Ramos (cell line): ENCODE measurements around the gene SLC25A46.
"Not testable (repeated sequence)": the region's sequence is repeated elsewhere in the genome, so short reads cannot be mapped to it uniquely, and the experiment has no call there.

Source experiments
- in situ Hi-C: fragments of 300-500 bp; cut with MboI; formaldehyde crosslinking; loops from one replicate; pipeline ENCODE4 v1.14.3; 2022; ENCODE audit warnings: low sequenced_read_pairs; ENCODE audit not compliant: unreplicated experiment

The SLC25A46 gene

GRCh38 chr5:110738812-110739651, at the start of gene SLC25A46:
Gene SLC25A46 (plus strand): TSS chr5:110739007. CDS start chr5:110739120, 113 bp downstream.
- in situ Hi-C loops, result loop anchor here (25.0 kb wide), 1 partner anchor 1052 kb away; the partner anchor contains the start of gene MAN2A1

- in situ Hi-C loops, result not testable (repeated sequence)
Observed at GRCh38 chr5:110690587-110690986, 48.2 kb upstream of the SLC25A46 start.

GRCh38 chr5:110692669-110693068, 46.1 kb upstream of the SLC25A46 start:
- in situ Hi-C loops, result not testable (repeated sequence)

- in situ Hi-C loops, result no loop called here
Observed at GRCh38 chr5:110702300-110702699, 36.5 kb upstream of the SLC25A46 start.

- in situ Hi-C loops, result no loop called here
Observed at GRCh38 chr5:110702704-110703103, 36.1 kb upstream of the SLC25A46 start.

- in situ Hi-C loops, result no loop called here
Observed at GRCh38 chr5:110703481-110703880, 35.3 kb upstream of the SLC25A46 start.

GRCh38 chr5:110705349-110705748, 33.5 kb upstream of the SLC25A46 start:
- in situ Hi-C loops, result no loop called here

GRCh38 chr5:110707260-110707844, 31.5 kb upstream of the SLC25A46 start:
- in situ Hi-C loops, result no loop called here

GRCh38 chr5:110716247-110717245, 22.3 kb upstream of the SLC25A46 start:
- in situ Hi-C loops, result no loop called here

GRCh38 chr5:110718311-110718710, 20.5 kb upstream of the SLC25A46 start:
- in situ Hi-C loops, result no loop called here

- in situ Hi-C loops, result loop anchor here (25.0 kb wide), 1 partner anchor 1039 kb away; the partner anchor contains the start of gene MAN2A1
Observed at GRCh38 chr5:110726249-110727024, 12.4 kb upstream of the SLC25A46 start, which contains the start of gene TMEM232. Gene TMEM232 (minus strand): TSS chr5:110726671. CDS start chr5:110667352, 59,319 bp downstream.

- in situ Hi-C loops, result loop anchor here (25.0 kb wide), 1 partner anchor 1040 kb away; the partner anchor contains the start of gene MAN2A1
Observed at GRCh38 chr5:110727025-110727314, 11.8 kb upstream of the SLC25A46 start.

- in situ Hi-C loops, result loop anchor here (25.0 kb wide), 1 partner anchor 1044 kb away; the partner anchor contains the start of gene MAN2A1
Observed at GRCh38 chr5:110731499-110731898, 7.3 kb upstream of the SLC25A46 start.

- in situ Hi-C loops, result loop anchor here (25.0 kb wide), 1 partner anchor 1047 kb away; the partner anchor contains the start of gene MAN2A1
Observed at GRCh38 chr5:110734101-110734500, 4.7 kb upstream of the SLC25A46 start.

- in situ Hi-C loops, result loop anchor here (25.0 kb wide), 1 partner anchor 1048 kb away; the partner anchor contains the start of gene MAN2A1
Observed at GRCh38 chr5:110735556-110735955, 3.3 kb upstream of the SLC25A46 start.

GRCh38 chr5:110736753-110737152, 2.1 kb upstream of the SLC25A46 start:
- in situ Hi-C loops, result loop anchor here (25.0 kb wide), 1 partner anchor 1049 kb away; the partner anchor contains the start of gene MAN2A1

GRCh38 chr5:110738503-110738811, 350 bp upstream of the SLC25A46 start:
- in situ Hi-C loops, result loop anchor here (25.0 kb wide), 1 partner anchor 1051 kb away; the partner anchor contains the start of gene MAN2A1

GRCh38 chr5:110751902-110752762, 13.3 kb downstream of the SLC25A46 start:
- in situ Hi-C loops, result loop anchor here (25.0 kb wide), 1 partner anchor 360 kb away; no protein-coding TSS in a partner anchor
